HCT116 (cell line): ENCODE measurements around the gene PWWP2B.

Experiments used
- CTCF ChIP-seq, 3 experiments: fragments of 200-600 bp in 1 of 3; sonication (generic) in 1 of 3; IDR thresholded peaks in 2 of 3; conservative IDR thresholded peaks in 1 of 3; 2 replicates each; pipeline ENCODE4 v1.5.1; 2012 to 2017; ENCODE audit warnings: low read depth in 2 of 3, low read length in 2 of 3, antibody characterized with exemption in 1 of 3, borderline replicate concordance in 1 of 3, control low read depth in 1 of 3, mild to moderate bottlenecking in 1 of 3, mixed read lengths in 1 of 3, mixed run types in 1 of 3, moderate library complexity in 1 of 3; ENCODE audit not compliant: insufficient read depth in 1 of 3
- EZH2 ChIP-seq: fragments of 200-600 bp; sonication (generic); IDR thresholded peaks from 2 replicates; pipeline ENCODE4 v1.6.1; 2017; ENCODE audit warnings: antibody characterized with exemption, mixed run types
- JUND ChIP-seq: IDR thresholded peaks from 2 replicates; pipeline ENCODE4 v1.6.1; 2012

- TF ChIP-seq CTCF (IDR thresholded peaks at IDR 0.05 in 2 of 3, conservative IDR thresholded peaks at IDR 0.05 in 1 of 3; ENCODE audit: borderline replicate concordance in 1 of 3, insufficient read depth in 1 of 3, low read depth in 2 of 3, low read length in 2 of 3) (no peak), JUND (no peak), EZH2 (no peak)
Observed at GRCh38 chr10:132350391-132350790, 46.6 kb upstream of the PWWP2B start.
